Measurements from ENCODE around the gene ZSCAN23.
A peak's percentile ranks its signal among the peaks of the same experiment; 100 is the strongest.

ZSCAN23 gene

GRCh38 chr6:28383235-28384142, 59.8 kb downstream of the ZSCAN23 start:
- Histone ChIP-seq H3K4me2 (ENCODE audit: low read length) (peak overlapping the region; percentile 92), H3K27ac (ENCODE audit: low read length) (peak overlapping the region; percentile 41), H3K79me2 (ENCODE audit: low read length) (peaks cover 20% of the 10 kb centered on the region), H4K20me1 (ENCODE audit: insufficient read depth, low read length) (peaks cover 8% of the 10 kb centered on the region), H3K4me1 (ENCODE audit: low read length) (peaks cover 16% of the 10 kb centered on the region), H3K27me3 (ENCODE audit: low read depth, low read length) (no peaks in the 10 kb centered on the region), H3K4me3 (ENCODE audit: low read length) (peak overlapping the region; percentile 76), H3K9me3 (ENCODE audit: insufficient read depth, low read length) (peaks cover 3% of the 10 kb centered on the region; the same call in 1 of the 2 replicates), H3K36me3 (replicated peaks; ENCODE audit: low read depth, low read length) (peaks cover 49% of the 10 kb centered on the region), H3K9ac (ENCODE audit: low read length) (peak overlapping the region; percentile 57), H2AFZ (ENCODE audit: low read depth, low read length) (no peak overlapping the region)
- TF ChIP-seq EZH2phosphoT487 (IDR thresholded peaks at IDR 0.05; ENCODE audit: low read depth) (no peak), CTCF (IDR thresholded peaks at IDR 0.05; ENCODE audit: low read depth, low read length) (peak; percentile 23; the same call in 1 of the 2 replicates)
